PC-3 (cell line): Measurements from ENCODE around the gene C1QTNF6. TPM values are rescaled to one million over a fixed set of nuclear protein-coding genes. Genes with fewer than 3 reads are reported as not detected.

ENCODE experiments used
- ATAC-seq: fragments of 200-7000 bp; cut with Tn5 transposase; 2 replicates; pipeline ENCODE4 v1.9.1; 2020; ENCODE audit warnings: mild to moderate bottlenecking, moderate library complexity
- BruUV-seq: library from RNA; stranded (reverse); fragments of 400-500 nt; replicated peaks from 2 replicates; lab custom pipeline; 2021; lab: Mats Ljungman, UMichigan
- CTCF ChIA-PET: fragments of 300-600 bp; sonication (Branson Sonifier 250); formaldehyde crosslinking; loops from one replicate; lab custom pipeline; 2022; ENCODE audit warnings: antibody characterized with exemption; lab: Charles Lee
- POLR2A ChIA-PET: fragments of 300-600 bp; sonication (Branson Sonifier 250); formaldehyde crosslinking; loops from one replicate; lab custom pipeline; 2022; ENCODE audit warnings: antibody characterized with exemption; ENCODE audit not compliant: unreplicated experiment; lab: Charles Lee
- DNase-seq: peaks from one replicate; pipeline ENCODE4 v3.0.0-alpha.2; 2015
- H2AFZ ChIP-seq: fragments of 300-600 bp; sonication (generic); 2 replicates; pipeline ENCODE4 v1.6.0; 2016; ENCODE audit warnings: antibody characterized with exemption, low read length
- H3F3A ChIP-seq: fragments of 300-600 bp; sonication (generic); one replicate; pipeline ENCODE4 v1.6.0; 2017; ENCODE audit warnings: antibody characterized with exemption, low read length, control low read depth, mild to moderate bottlenecking; ENCODE audit not compliant: unreplicated experiment
- H3K27ac ChIP-seq: fragments of 300-600 bp; sonication (generic); 2 replicates; pipeline ENCODE4 v1.5.1; 2016; ENCODE audit warnings: mild to moderate bottlenecking, low read length
- H3K27me3 ChIP-seq: fragments of 300-600 bp; sonication (generic); 2 replicates; pipeline ENCODE4 v1.6.1; 2016; ENCODE audit warnings: low read length, mixed read lengths
- H3K36me3 ChIP-seq: fragments of 300-600 bp; sonication (generic); 2 replicates; pipeline ENCODE4 v1.6.1; 2016; ENCODE audit warnings: low read depth, mixed run types, low read length, mixed read lengths
- H3K4me1 ChIP-seq: fragments of 300-600 bp; sonication (generic); 2 replicates; pipeline ENCODE4 v1.5.1; 2016; ENCODE audit warnings: low read length; ENCODE audit not compliant: insufficient read depth
- H3K4me2 ChIP-seq: fragments of 300-600 bp; sonication (generic); 2 replicates; pipeline ENCODE4 v1.6.0; 2016; ENCODE audit warnings: low read length
- H3K4me3 ChIP-seq: fragments of 300-600 bp; sonication (generic); 2 replicates; pipeline ENCODE4 v1.5.1; 2016; ENCODE audit warnings: mild to moderate bottlenecking, low read length, mixed read lengths
- H3K79me2 ChIP-seq: fragments of 300-600 bp; sonication (generic); 2 replicates; pipeline ENCODE4 v1.6.1; 2017; ENCODE audit warnings: low read length, mixed read lengths
- H3K9ac ChIP-seq: fragments of 300-600 bp; sonication (generic); 2 replicates; pipeline ENCODE4 v1.6.0; 2016; ENCODE audit warnings: mild to moderate bottlenecking, low read length
- H3K9me2 ChIP-seq: fragments of 300-600 bp; sonication (generic); replicated peaks from 2 replicates; pipeline ENCODE4 v1.6.1; 2016; ENCODE audit warnings: mixed run types, low read length, mixed read lengths
- H3K9me3 ChIP-seq: fragments of 300-600 bp; sonication (generic); 2 replicates; pipeline ENCODE4 v1.6.1; 2016; ENCODE audit warnings: low read length, mixed read lengths
- H4K20me1 ChIP-seq: fragments of 300-600 bp; sonication (generic); 2 replicates; pipeline ENCODE4 v1.6.1; 2016; ENCODE audit warnings: low read length, mixed read lengths
- CTCF ChIP-seq: fragments of 300-600 bp; sonication (generic); conservative IDR thresholded peaks from 2 replicates; pipeline ENCODE4 v1.5.1; 2017; ENCODE audit warnings: antibody characterized with exemption, low read depth, mild to moderate bottlenecking, low read length
- EZH2 ChIP-seq: fragments of 300-600 bp; sonication (generic); IDR thresholded peaks from one replicate; pipeline ENCODE4 v1.6.1; 2017; ENCODE audit warnings: antibody characterized with exemption, mild to moderate bottlenecking, low read length; ENCODE audit not compliant: unreplicated experiment
- EZH2phosphoT487 ChIP-seq: fragments of 300-600 bp; sonication (generic); IDR thresholded peaks from 2 replicates; pipeline ENCODE4 v1.6.1; 2018; ENCODE audit warnings: mild to moderate bottlenecking, antibody characterized with exemption, low read length, borderline replicate concordance
- intact Hi-C: fragments of 100-400 bp; cut with micrococcal nuclease; formaldehyde crosslinking; loops from 2 replicates; pipeline ENCODE4 v1.9.0; 2023
- total RNA-seq: library from RNA; depleted of rRNA; stranded (reverse); fragments of >200 nt; gene quantifications from 2 replicates; pipeline ENCODE4 v1.2.3, GENCODE V29; 2014

Gene C1QTNF6
- total RNA-seq, 1 experiment from 2014 or later = 3.8 TPM

GRCh38 chr22:37165066-37165465 lies 23.0 kb downstream of the C1QTNF6 start:
- Histone ChIP-seq H3K9me3 (no peaks in the 10 kb centered on the region), H3K27ac (no peak overlapping the region), H3K9me2 (no peaks in the 10 kb centered on the region), H3F3A (no peaks in the 10 kb centered on the region), H3K4me2 (no peak overlapping the region), H3K9ac (no peak overlapping the region), H3K4me3 (no peak overlapping the region), H3K36me3 (no peaks in the 10 kb centered on the region), H3K4me1 (peaks cover 11% of the 10 kb centered on the region), H4K20me1 (no peaks in the 10 kb centered on the region), H2AFZ (no peak overlapping the region), H3K79me2 (no peaks in the 10 kb centered on the region), H3K27me3 (no peaks in the 10 kb centered on the region)
- POLR2A ChIA-PET = no interaction called here
- intact Hi-C loops = no loop called here
- ATAC-seq (no peak), DNase-seq (no peak)
- CTCF ChIA-PET = interaction anchor here (0.7 kb wide), 1 partner anchor 34 kb away, joined by 3 read pairs; no protein-coding TSS in a partner anchor
- TF ChIP-seq EZH2 (no peak), CTCF (no peak), EZH2phosphoT487 (no peak)
- BruUV-seq = no TSS peak

- ChIA-PET CTCF (no interaction called here), POLR2A (no interaction called here)
- H3K79me2 ChIP-seq = no peaks in the 10 kb centered on the region
- H3K4me1 ChIP-seq = peaks cover 11% of the 10 kb centered on the region
- H3K4me3 ChIP-seq = no peak overlapping the region
- H3K9ac ChIP-seq = no peak overlapping the region
- H3K36me3 ChIP-seq = no peaks in the 10 kb centered on the region
- no peak overlapping the region for H2AFZ ChIP-seq
- TF ChIP-seq CTCF = no peak
- TF ChIP-seq EZH2phosphoT487 = no peak
- TF ChIP-seq EZH2 = no peak
- ATAC-seq = no peak
- H4K20me1 ChIP-seq = no peaks in the 10 kb centered on the region
- H3K27me3 ChIP-seq = no peaks in the 10 kb centered on the region
- no peaks in the 10 kb centered on the region for H3K9me2 ChIP-seq
- no peaks in the 10 kb centered on the region for H3K9me3 ChIP-seq
- H3F3A ChIP-seq = no peaks in the 10 kb centered on the region
- intact Hi-C loops = no loop called here
- DNase-seq = no peak
- no TSS peak for BruUV-seq
- no peak overlapping the region for H3K27ac ChIP-seq
- no peak overlapping the region for H3K4me2 ChIP-seq
Measured at GRCh38 chr22:37164505-37164887, 23.6 kb downstream of the C1QTNF6 start.

GRCh38 chr22:37163575-37164504 lies 24.2 kb downstream of the C1QTNF6 start:
- BruUV-seq = no TSS peak
- no peak for TF ChIP-seq EZH2phosphoT487
- Histone ChIP-seq H3K79me2 (no peaks in the 10 kb centered on the region), H3K9me3 (no peaks in the 10 kb centered on the region), H3F3A (no peaks in the 10 kb centered on the region), H3K4me3 (no peak overlapping the region), H3K9ac (no peak overlapping the region), H3K27ac (no peak overlapping the region), H3K36me3 (no peaks in the 10 kb centered on the region), H3K9me2 (no peaks in the 10 kb centered on the region), H3K4me1 (peaks cover 11% of the 10 kb centered on the region), H2AFZ (no peak overlapping the region), H4K20me1 (no peaks in the 10 kb centered on the region), H3K4me2 (no peak overlapping the region), H3K27me3 (no peaks in the 10 kb centered on the region)
- ATAC-seq (no peak), DNase-seq (no peak)
- ChIA-PET POLR2A (no interaction called here), CTCF (no interaction called here)
- intact Hi-C loops = no loop called here
